Naive thymus-derived CD8-positive, alpha-beta T cell (primary cell): ENCODE results near the gene DCDC1. TPM values are rescaled to one million over a fixed set of nuclear protein-coding genes. Genes with fewer than 3 reads are reported as not detected.

Experiments used
- ATAC-seq, 2 donors: fragments of 150-1000 bp; cut with Tn5 transposase in 1 of 2; sonication (Bioruptor Pico), chemical (Tn5 transposase) in 1 of 2; 1 replicate in 1 of 2; 2 replicates in 1 of 2; pipeline ENCODE4 v1.10.0; 2021; ENCODE audit warnings: mild to moderate bottlenecking in 2 of 2, moderate library complexity in 2 of 2
- POLR2A ChIA-PET: fragments of 350-600 bp; sonication (Branson Sonifier 250); formaldehyde crosslinking; loops from one replicate; lab custom pipeline; 2021; ENCODE audit warnings: antibody characterized with exemption; lab: Charles Lee
- DNase-seq, 10 donors: peaks; one replicate each; pipeline versions ENCODE4 v3.0.0 to v3.0.0-alpha.2; 2020 to 2022
- H3K27ac Mint-ChIP-seq, 10 donors: one replicate each; pipeline ENCODE4 v1.8.0; 2020 to 2022; ENCODE audit warnings: mild to moderate bottlenecking in 10 of 10, mixed read lengths in 10 of 10, moderate library complexity in 4 of 10, inconsistent platforms in 1 of 10
- H3K27me3 Mint-ChIP-seq, 5 donors: one replicate each; pipeline ENCODE4 v1.8.0; 2021 to 2022; ENCODE audit warnings: mixed read lengths in 5 of 5
- H3K36me3 Mint-ChIP-seq, 3 donors: one replicate each; pipeline ENCODE4 v1.8.0; 2020 to 2022; ENCODE audit warnings: mixed read lengths in 3 of 3, mild to moderate bottlenecking in 2 of 3, inconsistent platforms in 1 of 3
- H3K4me1 Mint-ChIP-seq, 4 donors: one replicate each; pipeline ENCODE4 v1.8.0; 2021 to 2022; ENCODE audit warnings: mixed read lengths in 4 of 4
- H3K4me3 Mint-ChIP-seq, 10 donors: one replicate each; pipeline ENCODE4 v1.8.0; 2020 to 2022; ENCODE audit warnings: mild to moderate bottlenecking in 10 of 10, mixed read lengths in 10 of 10, moderate library complexity in 6 of 10, inconsistent platforms in 1 of 10
- H3K9me3 Mint-ChIP-seq, 9 donors: one replicate each; pipeline ENCODE4 v1.8.0; 2020 to 2022; ENCODE audit warnings: mixed read lengths in 9 of 9, mild to moderate bottlenecking in 3 of 9, inconsistent platforms in 1 of 9, moderate library complexity in 1 of 9
- polyA plus RNA-seq, 3 donors: library from polyadenylated mRNA; unstranded; fragments of 300-500 nt; fragmentation: Illumina TruSeq; gene quantifications; one replicate each; pipeline ENCODE4 v1.2.3, GENCODE V29; 2021
- total RNA-seq, 8 experiments: library from RNA in 2 of 8; stranded (reverse) in 2 of 8; gene quantifications; one replicate each; pipeline ENCODE4 v1.2.3 and lab custom pipeline; 2021 to 2026

DCDC1 gene
- total and polyA plus RNA-seq, 5 experiments from 2014 or later, result 0.29 to 1.8 (median 0.46) TPM; not detected in 1

GRCh38 chr11:31375879-31376278 lies 6.3 kb upstream of the DCDC1 start:
- no peak overlapping the region for H3K27ac Mint-ChIP-seq
- DNase-seq (no peak), ATAC-seq (no peak)
- H3K4me3 Mint-ChIP-seq, result peak overlapping the region in 2 of 10 donors; percentile 11 to 13
- no peaks in the 10 kb centered on the region for H3K27me3 Mint-ChIP-seq
- H3K9me3 Mint-ChIP-seq, result no peaks in the 10 kb centered on the region
- peaks cover 5 to 35% (median 25%) of the 10 kb centered on the region in 3 donors for H3K36me3 Mint-ChIP-seq
- H3K4me1 Mint-ChIP-seq, result peaks cover 15 to 44% (median 27%) of the 10 kb centered on the region in 4 donors
- POLR2A ChIA-PET, result no interaction called here

- peaks cover 26 to 67% (median 49%) of the 10 kb centered on the region in 4 donors for H3K4me1 Mint-ChIP-seq
- DNase-seq (peak in 5 of 10 donors; percentile 12 to 60 (median 27)), ATAC-seq (peak; percentile 13 to 30)
- H3K9me3 Mint-ChIP-seq, result no peaks in the 10 kb centered on the region
- peaks cover 0 to 15% (median 0%) of the 10 kb centered on the region in 5 donors for H3K27me3 Mint-ChIP-seq
- H3K36me3 Mint-ChIP-seq, result no peaks in the 10 kb centered on the region
- H3K4me3 Mint-ChIP-seq, result peak overlapping the region in 9 of 10 donors; percentile 2 to 64 (median 46)
- H3K27ac Mint-ChIP-seq, result peak overlapping the region; percentile 3 to 76 (median 33)
- POLR2A ChIA-PET, result no interaction called here
Observed at GRCh38 chr11:31366795-31367194, 2.7 kb downstream of the DCDC1 start.

GRCh38 chr11:31361743-31362142 lies 7.8 kb downstream of the DCDC1 start:
- peak overlapping the region in 7 of 10 donors; percentile 35 to 71 (median 58) for H3K4me3 Mint-ChIP-seq
- no peaks in the 10 kb centered on the region for H3K9me3 Mint-ChIP-seq
- DNase-seq (peak in 2 of 10 donors; percentile 10 to 19), ATAC-seq (peak; percentile 74 to 75)
- peaks cover 9 to 29% (median 24%) of the 10 kb centered on the region in 4 donors for H3K4me1 Mint-ChIP-seq
- no peaks in the 10 kb centered on the region for H3K36me3 Mint-ChIP-seq
- POLR2A ChIA-PET, result no interaction called here
- H3K27ac Mint-ChIP-seq, result peak overlapping the region; percentile 40 to 90 (median 80)
- peaks cover 0 to 12% (median 0%) of the 10 kb centered on the region in 5 donors for H3K27me3 Mint-ChIP-seq

GRCh38 chr11:31355817-31356216 lies 13.7 kb downstream of the DCDC1 start:
- ATAC-seq (no peak), DNase-seq (no peak)
- peaks cover 0 to 4% (median 0%) of the 10 kb centered on the region in 3 donors for H3K36me3 Mint-ChIP-seq
- POLR2A ChIA-PET, result interaction anchor here (0.6 kb wide), 1 partner anchor 10 kb away, joined by 3 read pairs; no protein-coding TSS in a partner anchor
- H3K27me3 Mint-ChIP-seq, result peaks cover 0 to 11% (median 2%) of the 10 kb centered on the region in 5 donors
- peaks cover 0 to 4% (median 2%) of the 10 kb centered on the region in 4 donors for H3K4me1 Mint-ChIP-seq
- H3K4me3 Mint-ChIP-seq, result no peak overlapping the region
- no peak overlapping the region for H3K27ac Mint-ChIP-seq
- H3K9me3 Mint-ChIP-seq, result no peaks in the 10 kb centered on the region

GRCh38 chr11:31355131-31355530 lies 14.4 kb downstream of the DCDC1 start:
- Mint-ChIP-seq H3K9me3 (no peaks in the 10 kb centered on the region), H3K27ac (no peak overlapping the region), H3K36me3 (peaks cover 0 to 4% (median 0%) of the 10 kb centered on the region in 3 donors), H3K4me1 (no peaks in the 10 kb centered on the region), H3K4me3 (no peak overlapping the region), H3K27me3 (peaks cover 0 to 11% (median 2%) of the 10 kb centered on the region in 5 donors)
- DNase-seq (no peak), ATAC-seq (no peak)
- POLR2A ChIA-PET, result no interaction called here

GRCh38 chr11:31351168-31351567 lies 18.4 kb downstream of the DCDC1 start:
- no peak overlapping the region for H3K4me3 Mint-ChIP-seq
- peaks cover 0 to 11% (median 3%) of the 10 kb centered on the region in 5 donors for H3K27me3 Mint-ChIP-seq
- POLR2A ChIA-PET, result no interaction called here
- no peak overlapping the region for H3K27ac Mint-ChIP-seq
- DNase-seq (no peak), ATAC-seq (no peak)
- H3K9me3 Mint-ChIP-seq, result no peaks in the 10 kb centered on the region
- H3K4me1 Mint-ChIP-seq, result no peaks in the 10 kb centered on the region
- H3K36me3 Mint-ChIP-seq, result peaks cover 0 to 4% (median 0%) of the 10 kb centered on the region in 3 donors

- DNase-seq (peak in 5 of 10 donors; percentile 2 to 30 (median 20)), ATAC-seq (no peak)
- H3K4me1 Mint-ChIP-seq, result peaks cover 0 to 2% (median 0%) of the 10 kb centered on the region in 4 donors
- peak overlapping the region in 1 of 10 donors; percentile 61 for H3K27ac Mint-ChIP-seq
- H3K36me3 Mint-ChIP-seq, result no peaks in the 10 kb centered on the region
- peaks cover 7 to 41% (median 16%) of the 10 kb centered on the region in 5 donors for H3K27me3 Mint-ChIP-seq
- no peaks in the 10 kb centered on the region for H3K9me3 Mint-ChIP-seq
- no peak overlapping the region for H3K4me3 Mint-ChIP-seq
- POLR2A ChIA-PET, result interaction anchor here (0.6 kb wide), 2 partner anchors 12 to 28 kb away, joined by 3 to 4 read pairs; no protein-coding TSS in a partner anchor
Observed at GRCh38 chr11:31340903-31341572, 28.5 kb downstream of the DCDC1 start.

- H3K27ac Mint-ChIP-seq, result no peak overlapping the region
- no peak for ATAC-seq
- peaks cover 0 to 2% (median 0%) of the 10 kb centered on the region in 4 donors for H3K4me1 Mint-ChIP-seq
- no peak overlapping the region for H3K4me3 Mint-ChIP-seq
- H3K27me3 Mint-ChIP-seq, result peaks cover 16 to 60% (median 25%) of the 10 kb centered on the region in 5 donors
- peaks cover 0 to 3% (median 0%) of the 10 kb centered on the region in 9 donors for H3K9me3 Mint-ChIP-seq
- no peak for DNase-seq
- H3K36me3 Mint-ChIP-seq, result peaks cover 0 to 3% (median 2%) of the 10 kb centered on the region in 3 donors
- POLR2A ChIA-PET, result no interaction called here
Observed at GRCh38 chr11:31337806-31338205, 31.7 kb downstream of the DCDC1 start.

- DNase-seq, result no peak
- POLR2A ChIA-PET, result no interaction called here
- peaks cover 0 to 4% (median 0%) of the 10 kb centered on the region in 3 donors for H3K36me3 Mint-ChIP-seq
- no peak for ATAC-seq
- no peak overlapping the region for H3K4me3 Mint-ChIP-seq
- peaks cover 0 to 12% (median 2%) of the 10 kb centered on the region in 9 donors for H3K9me3 Mint-ChIP-seq
- H3K27me3 Mint-ChIP-seq, result peaks cover 2 to 21% (median 9%) of the 10 kb centered on the region in 5 donors
- no peak overlapping the region for H3K27ac Mint-ChIP-seq
- peaks cover 0 to 5% (median 2%) of the 10 kb centered on the region in 4 donors for H3K4me1 Mint-ChIP-seq
Observed at GRCh38 chr11:31328697-31329096, 40.8 kb downstream of the DCDC1 start.

- H3K4me1 Mint-ChIP-seq, result peaks cover 0 to 5% (median 2%) of the 10 kb centered on the region in 4 donors
- no peak for ATAC-seq
- H3K36me3 Mint-ChIP-seq, result peaks cover 0 to 4% (median 0%) of the 10 kb centered on the region in 3 donors
- H3K4me3 Mint-ChIP-seq, result no peak overlapping the region
- H3K9me3 Mint-ChIP-seq, result peaks cover 0 to 12% (median 2%) of the 10 kb centered on the region in 9 donors
- H3K27ac Mint-ChIP-seq, result no peak overlapping the region
- DNase-seq, result no peak
- POLR2A ChIA-PET, result no interaction called here
- H3K27me3 Mint-ChIP-seq, result peaks cover 2 to 8% (median 4%) of the 10 kb centered on the region in 5 donors
Observed at GRCh38 chr11:31327417-31327816, 42.1 kb downstream of the DCDC1 start.

GRCh38 chr11:31326470-31327148 lies 42.9 kb downstream of the DCDC1 start:
- Mint-ChIP-seq H3K4me1 (peaks cover 0 to 5% (median 2%) of the 10 kb centered on the region in 4 donors), H3K9me3 (peaks cover 0 to 13% (median 2%) of the 10 kb centered on the region in 9 donors), H3K27me3 (peaks cover 2 to 8% (median 3%) of the 10 kb centered on the region in 5 donors), H3K36me3 (peaks cover 0 to 4% (median 0%) of the 10 kb centered on the region in 3 donors), H3K4me3 (no peak overlapping the region), H3K27ac (no peak overlapping the region)
- DNase-seq (no peak), ATAC-seq (no peak)
- POLR2A ChIA-PET, result no interaction called here

- peaks cover 0 to 8% (median 3%) of the 10 kb centered on the region in 9 donors for H3K9me3 Mint-ChIP-seq
- H3K27me3 Mint-ChIP-seq, result peaks cover 0 to 4% (median 2%) of the 10 kb centered on the region in 5 donors
- no peak overlapping the region for H3K27ac Mint-ChIP-seq
- H3K4me3 Mint-ChIP-seq, result no peak overlapping the region
- POLR2A ChIA-PET, result no interaction called here
- ATAC-seq (no peak), DNase-seq (no peak)
- H3K36me3 Mint-ChIP-seq, result peaks cover 0 to 4% (median 0%) of the 10 kb centered on the region in 3 donors
- H3K4me1 Mint-ChIP-seq, result peaks cover 0 to 5% (median 2%) of the 10 kb centered on the region in 4 donors
Observed at GRCh38 chr11:31325160-31325559, 44.4 kb downstream of the DCDC1 start.
